K562 (cell line): Measurements from ENCODE around the gene CLN5. TPM values are rescaled to one million over a fixed set of nuclear protein-coding genes. Genes with fewer than 3 reads are reported as not detected.

Experiments used
- ATAC-seq: fragments of 200-7000 bp; cut with Tn5 transposase; 3 replicates; pipeline ENCODE4 v1.9.1; 2020; ENCODE audit warnings: moderate library complexity
- BruUV-seq: library from RNA; stranded (reverse); fragments of 400-500 nt; replicated peaks from 2 replicates; lab custom pipeline; 2021; lab: Mats Ljungman, UMichigan
- CTCF ChIA-PET: fragments of 300-600 bp; formaldehyde crosslinking; extraction: SDS; loops from one replicate; lab custom pipeline; 2021; ENCODE audit warnings: low intra/inter-chr PET ratio; lab: Yijun Ruan, JAX
- POLR2A ChIA-PET: fragments of 300-600, 350-650 bp; sonication (Branson Sonifier 250); formaldehyde crosslinking; extraction: SDS; loops from one replicate; lab custom pipeline; 2021; ENCODE audit warnings: antibody characterized with exemption, inconsistent platforms; lab: Yijun Ruan, JAX
- DNase-seq, 4 experiments: peaks; one replicate each; pipeline versions ENCODE4 v3.0.0 to v3.0.0-alpha.2; 2011 to 2018; ENCODE audit warnings: low spot score in 3 of 4, mixed read lengths in 3 of 4; ENCODE audit errors: extremely low read depth in 1 of 4
- FAIRE-seq: peaks from 2 replicates; lab custom pipeline; 2011; peaks lifted over from hg19 to GRCh38; lab: Jason Lieb, UNC
- H2AFZ ChIP-seq: 2 replicates; pipeline ENCODE4 v1.6.0; 2011; ENCODE audit warnings: low read depth, low read length, control low read depth, inconsistent platforms
- H3K27ac ChIP-seq: fragments of 200-600 bp; 3 replicates; pipeline ENCODE4 v1.8.0; 2011; ENCODE audit warnings: low read depth, mild to moderate bottlenecking, control low read depth, inconsistent platforms, low read length, moderate library complexity, mixed read lengths; ENCODE audit errors: extremely low read depth
- H3K27me3 ChIP-seq, 2 experiments: fragments of 300-600 bp in 1 of 2; 2 replicates in 1 of 2; 3 replicates in 1 of 2; pipeline versions ENCODE4 v1.6.0 to v1.8.0; 2011; ENCODE audit warnings: inconsistent platforms in 2 of 2, low read length in 2 of 2, mild to moderate bottlenecking in 1 of 2, mixed read lengths in 1 of 2, moderate library complexity in 1 of 2; ENCODE audit not compliant: control insufficient read depth in 2 of 2, insufficient read depth in 2 of 2
- H3K36me3 ChIP-seq: fragments of 300-600 bp; 3 replicates; pipeline ENCODE4 v1.8.0; 2011; ENCODE audit warnings: mild to moderate bottlenecking, low read length, inconsistent platforms; ENCODE audit not compliant: control insufficient read depth, insufficient read depth
- H3K4me1 ChIP-seq, 2 experiments: fragments of 200-600 bp in 1 of 2; replicated peaks in 1 of 2; 2 replicates in 1 of 2; 3 replicates in 1 of 2; pipeline versions ENCODE4 v1.5.1 to v1.8.0; 2011; ENCODE audit warnings: inconsistent platforms in 2 of 2, low read length in 2 of 2, mild to moderate bottlenecking in 1 of 2, mixed read lengths in 1 of 2, moderate library complexity in 1 of 2; ENCODE audit not compliant: control insufficient read depth in 2 of 2, insufficient read depth in 2 of 2
- H3K4me2 ChIP-seq: 2 replicates; pipeline ENCODE4 v1.6.1; 2011; ENCODE audit warnings: low read length, control low read depth, inconsistent platforms, mixed read lengths; ENCODE audit not compliant: insufficient read depth
- H3K4me3 ChIP-seq: fragments of 200-600 bp; sonication (generic), shearing (Covaris generic); 2 replicates; pipeline ENCODE4 v1.5.1; 2016; ENCODE audit warnings: control low read depth, inconsistent platforms
- H3K79me2 ChIP-seq: fragments of 200-600 bp; 3 replicates; pipeline ENCODE4 v1.8.0; 2011; ENCODE audit warnings: low read length, inconsistent platforms; ENCODE audit not compliant: control insufficient read depth, insufficient read depth
- H3K9ac ChIP-seq, 2 experiments: 2 replicates each; pipeline versions ENCODE4 v1.6.0 to v1.6.1; 2011; ENCODE audit warnings: low read depth in 2 of 2, low read length in 2 of 2, control low read depth in 1 of 2, inconsistent platforms in 1 of 2, mild to moderate bottlenecking in 1 of 2, mixed read lengths in 1 of 2; ENCODE audit not compliant: insufficient read depth in 1 of 2
- H3K9me1 ChIP-seq: one replicate; pipeline ENCODE4 v1.6.0; 2011; ENCODE audit warnings: inconsistent platforms, mild to moderate bottlenecking, low read length, moderate library complexity; ENCODE audit not compliant: control insufficient read depth, insufficient read depth
- H3K9me3 ChIP-seq: replicated peaks from 2 replicates; pipeline ENCODE4 v1.5.1; 2011; ENCODE audit warnings: low read depth, low read length, inconsistent platforms; ENCODE audit not compliant: control insufficient read depth, insufficient read depth
- H4K20me1 ChIP-seq: replicated peaks from 2 replicates; pipeline ENCODE4 v1.6.1; 2011; ENCODE audit warnings: low read length, inconsistent platforms, mixed read lengths; ENCODE audit not compliant: control insufficient read depth, insufficient read depth
- ATF3 ChIP-seq, 2 experiments: fragments of 450-650 bp in 1 of 2; sonication (generic) in 1 of 2; formaldehyde crosslinking in 1 of 2; IDR thresholded peaks in 1 of 2; conservative IDR thresholded peaks in 1 of 2; 2 replicates each; pipeline versions ENCODE4 v1.6.1 to v1.8.1; 2016 to 2023; ENCODE audit warnings: mild to moderate bottlenecking in 2 of 2, moderate library complexity in 2 of 2, inconsistent platforms in 1 of 2, missing genetic modification reagents in 1 of 2
- ATF7 ChIP-seq: fragments of 450-650 bp; IDR thresholded peaks from 2 replicates; pipeline ENCODE4 v1.7.1; 2014; ENCODE audit warnings: mild to moderate bottlenecking, moderate library complexity
- FOS ChIP-seq: IDR thresholded peaks from 3 replicates; pipeline ENCODE4 v1.6.1; 2011; ENCODE audit not compliant: insufficient read length; ENCODE audit errors: extremely low read depth
- JUND ChIP-seq, 2 experiments: IDR thresholded peaks; 2 replicates in 1 of 2; 3 replicates in 1 of 2; pipeline ENCODE4 v1.6.1; 2011; ENCODE audit warnings: borderline replicate concordance in 2 of 2, low read depth in 2 of 2, low read length in 2 of 2, improper control_type of control experiment in 1 of 2, missing biosample characterization in 1 of 2, missing genetic modification characterization in 1 of 2, missing genetic modification reagents in 1 of 2
- KLF10 ChIP-seq: fragments of 250-450 bp; sonication (Bioruptor Pico); IDR thresholded peaks from 2 replicates; pipeline ENCODE4 v1.6.1; 2021; ENCODE audit warnings: matching md5 sums
- MTF1 ChIP-seq: fragments of 250-450 bp; sonication (Bioruptor Pico); IDR thresholded peaks from 2 replicates; pipeline ENCODE4 v1.9.0; 2021; ENCODE audit warnings: moderate library complexity, mild to moderate bottlenecking, inconsistent platforms, borderline replicate concordance
- NCOA2 ChIP-seq, 2 experiments: fragments of 450-650 bp; IDR thresholded peaks; 2 replicates each; pipeline ENCODE4 v1.6.1; 2018; ENCODE audit warnings: mild to moderate bottlenecking in 2 of 2, moderate library complexity in 1 of 2; ENCODE audit not compliant: partially characterized antibody in 2 of 2
- PRPF4 ChIP-seq: fragments of 200-400 bp; formaldehyde crosslinking; IDR thresholded peaks from one replicate; pipeline ENCODE4 v1.6.1; 2017; ENCODE audit warnings: low read length, low read depth, mild to moderate bottlenecking; ENCODE audit not compliant: insufficient read depth, poor library complexity, severe bottlenecking
- RUNX1 ChIP-seq: sonication (generic); IDR thresholded peaks from 2 replicates; pipeline ENCODE4 v1.6.1; 2016; ENCODE audit warnings: antibody characterized with exemption, low read depth
- SAP30 ChIP-seq: fragments of 200-600 bp; sonication (generic); IDR thresholded peaks from 2 replicates; pipeline ENCODE4 v1.6.1; 2012; ENCODE audit warnings: borderline replicate concordance, low read depth, mild to moderate bottlenecking, moderate library complexity, low read length, control low read depth, inconsistent platforms; ENCODE audit not compliant: insufficient read depth, poor library complexity, severe bottlenecking
- SMARCE1 ChIP-seq: fragments of 450-650 bp; IDR thresholded peaks from 2 replicates; pipeline ENCODE4 v1.7.1; 2016; ENCODE audit warnings: mild to moderate bottlenecking
- SNIP1 ChIP-seq: fragments of 450-650 bp; IDR thresholded peaks from 2 replicates; pipeline ENCODE4 v1.7.1; 2017; ENCODE audit warnings: low read depth, mild to moderate bottlenecking
- SRF ChIP-seq, 2 experiments: fragments of 250-450, 450-650 bp in 1 of 2; sonication (Bioruptor Pico) in 1 of 2; sonication (generic) in 1 of 2; formaldehyde crosslinking; IDR thresholded peaks; 2 replicates each; pipeline versions ENCODE4 v1.5.0 to v1.5.1; 2020 to 2022; ENCODE audit warnings: mild to moderate bottlenecking in 1 of 2, missing genetic modification reagents in 1 of 2
- SUPT5H ChIP-seq: fragments of 450-650 bp; IDR thresholded peaks from 2 replicates; pipeline ENCODE4 v1.6.1; 2016
- TBP ChIP-seq: optimal IDR thresholded peaks from 2 replicates; pipeline ENCODE3; 2011; ENCODE audit warnings: low read depth, low read length, improper control_type of control experiment
- TRIM24 ChIP-seq, 2 experiments: fragments of 450-650 bp; IDR thresholded peaks; 2 replicates each; pipeline ENCODE4 v1.6.1; 2016
- YY1 ChIP-seq, 3 experiments: IDR thresholded peaks; 2 replicates each; pipeline ENCODE4 v1.6.1; 2011; ENCODE audit warnings: low read length in 2 of 3, mild to moderate bottlenecking in 2 of 3, moderate library complexity in 2 of 3, borderline replicate concordance in 1 of 3, control low read depth in 1 of 3, low read depth in 1 of 3; ENCODE audit not compliant: insufficient read depth in 3 of 3, insufficient replicate concordance in 2 of 3, control insufficient read depth in 1 of 3, insufficient read length in 1 of 3; ENCODE audit errors: extremely low read depth in 1 of 3
- WGBS: fragments of 100-300 bp; shearing (Covaris generic); methylation state at CpG from one replicate; pipeline ENCODE4 v1.1.6; 2016; ENCODE audit warnings: low coverage, mixed read lengths; ENCODE audit not compliant: insufficient coverage; ENCODE audit errors: missing lambda C conversion rate; 5-methylcytosine and 5-hydroxymethylcytosine counted together
- in situ Hi-C: fragments of 300-500 bp; cut with MboI; formaldehyde crosslinking; loops from 4 replicates; pipeline ENCODE4 v1.15.0; 2018; ENCODE audit warnings: inconsistent platforms, mixed read lengths
- intact Hi-C: fragments of 100-400 bp; cut with micrococcal nuclease; formaldehyde crosslinking; loops from 2 replicates; pipeline ENCODE4 v1.14.2; 2022
- polyA plus RNA-seq, 8 experiments: library from polyadenylated mRNA; depleted of rRNA in 4 of 8; stranded (reverse) in 5 of 8; unstranded in 3 of 8; fragments of >200 nt; fragmentation: Nextera tagmentation in 2 of 8; fragmentation: Illumina TruSeq in 1 of 8; extraction: Ambion mirVana in 2 of 8; extraction: Trizol in 1 of 8; gene quantifications; 2 replicates each; pipeline versions ENCODE4 v1.2.1 to v1.2.3, GENCODE V29; 2011 to 2014; ENCODE audit warnings: inconsistent platforms in 1 of 8, missing spikeins in 1 of 8
- total RNA-seq, 7 experiments: library from RNA; depleted of rRNA in 6 of 7; stranded (reverse); fragments of >200 nt in 6 of 7; fragmentation: Illumina TruSeq in 2 of 7; extraction: Trizol in 2 of 7; gene quantifications; 2 replicates each; pipeline versions ENCODE4 v1.2.1 to v1.2.3, GENCODE V29; 2011 to 2021; ENCODE audit warnings: low replicate concordance in 1 of 7

Gene CLN5
- total and polyA plus RNA-seq, 9 of the 15 experiments (the other 6 are each of a cell fraction or from before 2014, with no cell fraction given) = 4.6 to 11.5 (median 7.2) TPM

- peak; percentile 50 to 94 (median 88) for TF ChIP-seq YY1 (IDR thresholded peaks at IDR 0.05; ENCODE audit: borderline replicate concordance in 1 of 3, control insufficient read depth in 1 of 3, extremely low read depth in 1 of 3, insufficient read depth in 3 of 3, insufficient read length in 1 of 3, insufficient replicate concordance in 2 of 3, low read depth in 1 of 3, low read length in 2 of 3)
- TF ChIP-seq, all 486 proteins: peak for 36
These were observed 35.2 kb downstream of the CLN5 start, which contains the start of gene FBXL3 (continued) for GRCh38 chr13:77026861-77027621.

- Histone ChIP-seq H3K36me3 (peaks cover 9% of the 10 kb centered on the region; the same call in 1 of the 3 replicates), H3K4me1 (peaks cover 6 to 8% of the 10 kb centered on the region in 2 experiments; a peak in 4 of 5 replicates), H3K27me3 (no peaks in the 10 kb centered on the region), H3K79me2 (peaks cover 33% of the 10 kb centered on the region), H3K9ac (no peak overlapping the region), H3K27ac (no peak overlapping the region), H2AFZ (peak overlapping the region; percentile 93), H3K4me3 (no peak overlapping the region), H3K9me3 (no peaks in the 10 kb centered on the region), H3K9me1 (peaks cover 5% of the 10 kb centered on the region), H4K20me1 (peaks cover 16% of the 10 kb centered on the region), H3K4me2 (peak overlapping the region; percentile 56)
- WGBS = 34% methylated on average over 5 of the region's 5 CpGs
- DNase-seq (peak in 1 of 4 experiments; percentile 28), FAIRE-seq (no peak), ATAC-seq (no peak)
- BruUV-seq = no TSS peak
- intact Hi-C loops = loop anchor here (5.0 kb wide), 1 partner anchor 299 kb away; the partner anchor contains the start of gene MYCBP2
- POLR2A ChIA-PET = interaction anchor here (0.9 kb wide), 1 partner anchor 15 kb away, joined by 3 read pairs; no protein-coding TSS in a partner anchor
- CTCF ChIA-PET = no interaction called here
- in situ Hi-C loops = loop anchor here (10.0 kb wide), 1 partner anchor 287 kb away; no protein-coding TSS in a partner anchor
- TF ChIP-seq SMARCE1 = no peak
- no peak for TF ChIP-seq KLF10
- no peak for TF ChIP-seq TRIM24 (IDR thresholded peaks at IDR 0.05)
- TF ChIP-seq SAP30 = no peak
- peak; percentile 44; the same call in 1 of the 2 replicates for TF ChIP-seq JUND (IDR thresholded peaks at IDR 0.05; ENCODE audit: borderline replicate concordance, low read depth, low read length)
- TF ChIP-seq JUND (tag; IDR thresholded peaks at IDR 0.05; ENCODE audit: borderline replicate concordance, low read depth, low read length) = peak; percentile 51; the same call in 1 of the 3 replicates
- no peak for TF ChIP-seq FOS
- TF ChIP-seq RUNX1 = no peak
- TF ChIP-seq SUPT5H = no peak
- no peak for TF ChIP-seq TBP
- TF ChIP-seq SRF (CRISPR knock-in tag; IDR thresholded peaks at IDR 0.05) = no peak
- no peak for TF ChIP-seq SNIP1
- no peak for TF ChIP-seq NCOA2 (IDR thresholded peaks at IDR 0.05; ENCODE audit: partially characterized antibody in 2 of 2)
- no peak for TF ChIP-seq MTF1 (CRISPR knock-in tag)
- 0 out of 2 replicates have a peak, but pooled peaks have one; percentile 39 for TF ChIP-seq ATF7
- peak; percentile 69 for TF ChIP-seq ATF3 (IDR thresholded peaks at IDR 0.05)
- no peak for TF ChIP-seq ATF3 (CRISPR knock-in tag; conservative IDR thresholded peaks at IDR 0.05)
- TF ChIP-seq PRPF4 = no peak
These were observed 36.3 kb downstream of the CLN5 start for GRCh38 chr13:77028202-77028601.
